GM19467 (cell line): ENCODE measurements around the gene FAM110A.
"Not testable (repeated sequence)": the region's sequence is repeated elsewhere in the genome, so short reads cannot be mapped to it uniquely, and the experiment has no call there.

ENCODE experiments used
- ATAC-seq: cut with Tn5 transposase; IDR thresholded peaks from one replicate; pipeline ENCODE4 v1.9.1; 2021; ENCODE audit warnings: mild to moderate bottlenecking, moderate library complexity; ENCODE audit not compliant: unreplicated experiment

FAM110A gene

DNA sequence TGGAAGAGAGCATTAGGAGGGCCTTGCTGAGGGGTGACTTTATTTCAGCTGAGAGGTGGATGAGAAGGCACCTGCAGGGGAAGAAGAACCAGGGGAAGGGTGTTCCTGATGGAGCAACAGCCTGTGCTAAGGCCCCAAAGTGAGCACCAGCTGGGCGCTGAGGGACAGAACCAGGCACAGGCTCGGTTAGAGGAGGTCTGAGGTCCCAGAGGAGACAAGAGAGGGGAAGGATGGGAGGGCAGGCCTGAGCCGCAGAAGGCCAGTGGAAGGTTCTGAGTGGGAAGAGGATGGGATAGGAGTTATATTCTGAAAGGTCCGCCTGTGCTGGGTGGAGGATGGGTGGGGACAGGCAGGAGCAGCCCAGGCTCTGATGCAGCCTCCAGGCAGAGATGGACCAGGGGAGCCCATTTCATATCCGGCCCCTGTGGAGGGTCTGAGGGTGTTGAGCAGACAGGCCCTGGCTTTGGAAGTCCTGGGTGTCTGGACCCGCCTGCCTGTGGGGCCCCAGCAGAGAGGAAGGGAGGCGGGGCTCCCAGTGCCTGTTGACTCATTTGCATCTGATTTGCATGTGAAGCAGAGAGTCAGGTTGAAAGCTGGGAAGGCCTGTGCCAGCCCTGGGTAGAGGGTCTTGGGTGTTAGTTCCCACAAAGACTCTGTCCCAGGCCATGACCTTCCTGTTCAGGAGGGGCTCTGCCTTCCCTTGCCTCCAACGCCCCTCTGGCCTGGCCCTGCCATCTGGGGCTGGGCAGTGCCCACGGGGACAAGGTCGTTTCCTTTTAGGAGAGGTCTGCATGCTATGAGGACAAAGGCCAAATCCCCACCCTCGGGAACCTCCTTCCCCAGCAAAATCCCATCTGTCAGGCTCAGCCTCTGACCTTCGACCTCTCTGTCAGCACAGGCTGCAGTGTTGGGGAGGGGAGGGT lies 10.6 kb upstream of the FAM110A start:
- ATAC-seq, result no peak

DNA sequence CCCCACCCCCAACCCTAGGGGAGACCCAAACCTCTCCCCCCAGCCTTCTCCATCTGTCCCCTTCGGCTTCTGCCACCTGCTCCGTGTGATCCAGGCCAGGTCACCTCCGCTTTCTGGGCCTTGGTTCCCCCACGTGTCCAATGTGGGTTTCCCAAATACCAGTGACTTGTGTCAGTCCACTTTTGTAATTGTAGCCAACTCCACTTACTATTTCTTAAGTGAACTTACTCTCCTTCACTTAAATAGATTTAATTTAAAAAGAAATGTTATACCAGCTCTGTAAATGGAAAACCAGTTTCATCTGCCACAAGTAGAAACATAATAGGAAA lies 10.0 kb upstream of the FAM110A start:
- ATAC-seq, result no peak

DNA sequence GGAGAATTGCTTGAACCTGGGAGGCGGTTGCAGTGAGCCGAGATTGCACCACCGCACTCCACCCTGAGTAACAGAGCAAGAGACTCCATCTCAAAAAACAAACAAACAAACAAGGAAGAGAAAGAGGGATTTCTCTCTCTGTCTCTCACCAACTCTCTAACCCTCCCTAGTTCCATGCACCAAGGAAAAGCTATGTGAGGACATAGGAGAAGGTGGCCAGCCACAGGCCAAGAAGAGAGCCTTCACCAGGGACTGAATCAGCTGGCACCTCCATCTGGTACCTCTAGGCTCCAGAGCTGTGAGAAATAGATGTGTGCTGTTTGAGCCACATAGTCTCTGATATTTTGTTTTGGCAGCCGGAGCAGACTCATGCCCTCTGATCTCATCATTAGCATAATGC lies 9.0 kb upstream of the FAM110A start:
- no peak for ATAC-seq

DNA sequence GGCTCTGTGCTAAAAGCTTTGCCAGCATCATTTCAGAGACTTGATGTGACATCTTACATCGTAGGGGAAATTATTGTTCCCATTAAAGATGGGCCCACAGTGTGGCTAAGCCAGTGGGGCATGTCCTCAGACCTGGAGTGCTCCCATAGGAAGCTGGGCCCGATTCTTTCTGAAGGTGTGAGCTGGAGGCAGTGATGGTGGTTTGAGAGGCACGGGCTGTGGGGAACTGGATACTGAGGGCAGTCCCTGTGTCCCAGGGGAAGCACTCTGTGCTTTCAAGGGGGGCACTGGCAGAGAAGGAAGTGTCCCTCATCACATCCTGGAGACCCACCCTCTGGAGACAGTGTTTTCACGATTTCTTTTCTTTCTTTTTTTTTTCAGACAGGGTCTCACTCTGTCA lies 8.6 kb upstream of the FAM110A start:
- ATAC-seq, result no peak

DNA sequence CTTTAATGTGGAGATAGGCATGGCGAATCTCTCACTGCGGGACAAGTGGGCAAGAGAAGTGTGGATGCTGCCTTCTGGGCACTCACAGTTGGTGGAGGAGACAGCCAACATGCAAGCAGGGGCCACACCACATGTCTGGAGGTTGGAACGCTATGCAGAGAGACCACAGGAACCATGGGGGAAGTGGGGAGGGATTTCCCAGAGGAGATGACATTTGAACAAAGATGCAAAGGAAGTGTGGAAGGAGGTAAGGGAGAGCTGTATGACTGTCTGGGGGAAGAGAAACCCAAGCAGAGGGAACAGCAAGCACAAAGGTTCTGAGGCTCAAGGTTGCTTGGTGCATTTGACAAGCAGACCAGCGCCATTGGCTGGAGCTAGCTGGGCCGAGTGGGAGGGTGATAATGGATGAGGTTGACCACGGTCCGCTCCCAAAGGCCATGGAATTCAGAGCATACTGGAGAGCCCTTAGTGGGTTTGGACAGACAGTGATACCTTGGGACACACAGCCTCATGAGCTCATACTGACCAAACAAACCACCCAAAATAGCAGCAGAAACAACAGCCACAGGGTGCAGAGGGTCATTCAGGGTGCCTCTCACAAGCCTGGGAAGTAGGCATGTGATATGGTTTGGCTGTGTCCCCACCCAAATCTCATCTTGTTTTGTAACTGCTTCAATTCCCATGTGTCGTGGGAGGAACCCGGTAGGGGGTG lies 7.6 kb upstream of the FAM110A start:
- no peak for ATAC-seq

DNA sequence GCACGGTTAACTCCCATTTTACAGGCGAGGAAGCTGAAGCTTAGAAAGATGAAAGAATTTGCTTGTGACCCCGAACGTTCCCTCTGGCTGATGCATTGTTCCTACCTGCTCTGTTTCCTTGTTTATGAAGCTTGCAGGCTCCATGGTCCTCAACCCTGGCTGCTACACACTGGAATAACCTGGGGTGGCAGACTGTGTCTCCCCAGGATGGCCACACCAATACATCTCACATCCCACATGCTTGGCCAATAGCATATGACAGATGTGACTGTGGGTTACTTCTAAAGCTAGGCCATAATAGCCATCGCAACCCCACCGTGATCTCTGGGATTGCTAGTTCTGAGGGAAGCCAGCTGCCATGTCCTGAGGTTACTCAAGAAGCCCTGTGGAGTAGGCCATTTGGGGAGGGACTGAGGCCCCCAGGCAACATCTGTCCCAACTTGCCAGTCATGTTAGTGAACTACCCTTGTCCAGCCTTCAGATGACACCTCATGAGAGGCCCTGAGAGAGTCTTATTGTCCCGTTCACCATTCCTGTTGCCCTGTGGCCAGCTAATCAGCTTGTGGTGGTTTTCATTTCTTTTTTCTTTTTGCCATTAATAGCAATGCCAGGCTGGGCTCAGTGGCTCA lies 6.7 kb upstream of the FAM110A start:
- ATAC-seq, result no peak

DNA sequence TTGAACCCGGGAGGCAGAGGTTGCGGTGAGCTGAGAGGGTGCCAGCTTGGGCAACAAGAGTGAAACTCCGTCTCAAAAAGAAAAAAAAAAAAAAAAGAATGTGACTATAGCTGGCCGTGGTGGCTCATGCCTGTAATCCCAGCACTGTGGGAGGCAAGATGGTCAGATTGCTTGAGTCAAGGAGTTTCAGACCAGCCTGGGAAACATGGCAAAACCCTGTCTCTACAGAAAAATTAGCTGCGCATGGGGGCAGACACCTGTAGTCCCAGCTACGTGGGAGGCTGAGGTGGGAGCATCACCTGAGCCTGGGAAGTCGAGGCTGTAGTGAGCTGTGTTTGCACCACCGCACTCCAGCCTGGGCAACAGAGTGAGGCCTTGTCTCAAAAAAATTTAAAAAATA lies 5.5 kb upstream of the FAM110A start:
- not testable (repeated sequence) for ATAC-seq

DNA sequence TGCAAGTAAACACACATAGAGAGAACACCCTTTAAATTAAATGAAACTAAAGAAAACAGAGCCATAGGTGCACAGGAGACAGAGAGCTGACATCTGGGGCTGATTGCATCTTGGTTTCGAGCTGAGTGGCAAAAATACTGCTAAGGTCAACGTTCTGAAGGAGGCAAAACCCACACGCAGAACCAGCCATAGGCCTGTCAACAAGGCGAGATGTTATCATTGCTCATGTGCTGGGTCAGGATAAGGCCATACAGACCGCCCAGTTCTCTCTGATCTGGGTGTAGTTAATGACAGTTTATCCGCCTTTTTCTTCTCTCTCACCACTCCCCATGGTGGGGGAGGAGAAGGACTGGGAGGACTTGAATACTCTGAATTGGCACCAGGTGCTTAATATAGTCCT lies 4.5 kb upstream of the FAM110A start:
- ATAC-seq, result no peak

DNA sequence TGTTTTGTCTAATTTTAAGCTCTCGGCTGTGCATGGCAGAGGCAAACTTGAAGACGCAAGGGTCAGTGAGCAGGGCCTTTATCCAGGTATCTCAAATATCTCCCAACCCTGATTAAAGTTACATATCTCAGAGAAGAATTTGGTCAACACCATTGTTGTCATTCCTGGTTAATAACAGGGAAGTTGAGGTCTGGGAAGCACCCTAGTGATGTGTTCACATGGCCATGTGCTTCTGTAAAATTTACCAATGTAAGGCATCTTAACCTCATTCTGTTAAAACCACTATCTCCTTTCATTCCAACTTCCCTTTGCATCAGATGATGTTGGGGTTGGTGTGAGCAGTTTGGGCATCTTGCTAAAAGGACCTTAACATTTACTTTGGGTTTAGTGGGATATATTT lies 4.0 kb upstream of the FAM110A start:
- no peak for ATAC-seq

DNA sequence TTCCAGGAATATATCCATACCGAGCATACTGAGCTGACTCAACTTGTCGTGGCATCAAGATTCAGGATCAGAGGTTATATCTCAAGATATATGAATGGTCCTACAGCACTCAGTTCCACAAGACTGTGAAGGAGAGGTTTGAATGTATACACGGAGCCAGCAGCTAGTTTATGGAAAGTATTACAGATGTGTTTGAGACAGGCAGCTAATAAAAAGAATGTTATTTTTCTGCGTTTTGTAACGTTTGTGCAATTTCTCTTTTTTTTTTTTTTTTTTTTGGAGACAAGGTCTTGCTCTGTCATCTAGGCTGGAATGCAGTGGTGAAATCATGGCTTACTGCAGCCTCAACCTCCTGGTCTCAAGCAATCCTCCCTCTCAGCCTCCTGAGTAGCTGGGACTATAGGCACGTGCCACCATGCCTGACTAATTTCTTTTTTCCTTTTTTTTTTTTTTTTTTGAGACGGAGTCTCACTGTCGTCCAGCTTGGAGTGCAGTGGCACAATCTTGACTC lies 3.4 kb upstream of the FAM110A start:
- no peak for ATAC-seq

DNA sequence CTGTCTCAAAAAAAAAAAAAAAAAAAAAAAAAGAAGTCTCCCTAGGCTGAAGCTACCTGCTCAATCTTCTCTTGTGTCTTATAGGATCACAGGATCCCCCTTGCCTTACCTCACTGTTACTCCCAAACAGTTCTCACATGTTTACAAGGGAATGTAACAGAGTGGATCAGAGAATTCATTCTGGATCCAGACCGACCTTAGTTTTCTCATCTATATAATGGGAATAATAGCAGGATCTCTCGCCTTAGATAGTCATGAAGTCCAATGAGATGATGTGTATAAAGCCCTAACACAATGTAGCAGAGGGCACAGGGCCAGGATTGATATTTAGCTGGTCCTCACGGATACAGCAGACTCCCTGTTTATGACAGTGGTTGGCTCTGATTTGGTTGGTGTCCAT lies 2.3 kb upstream of the FAM110A start:
- no peak for ATAC-seq

DNA sequence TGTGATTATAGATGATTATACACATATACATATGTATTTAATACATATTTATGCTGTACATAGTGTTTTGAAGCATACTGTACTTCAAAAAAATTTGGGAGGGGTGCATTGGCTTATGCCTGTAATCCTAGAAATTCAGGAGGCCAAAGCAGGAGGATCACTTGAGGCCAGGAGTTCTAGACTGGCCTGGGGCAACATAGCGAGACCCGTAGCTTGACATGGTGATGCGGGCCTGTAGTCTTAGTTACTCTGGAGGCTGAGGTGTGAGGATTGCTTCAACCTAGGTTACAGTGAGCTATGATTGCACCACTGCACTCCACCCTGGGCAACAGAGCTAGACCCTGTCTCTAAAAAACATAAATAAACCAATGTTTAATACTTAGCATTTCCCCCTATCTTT lies 1.6 kb upstream of the FAM110A start:
- no peak for ATAC-seq

DNA sequence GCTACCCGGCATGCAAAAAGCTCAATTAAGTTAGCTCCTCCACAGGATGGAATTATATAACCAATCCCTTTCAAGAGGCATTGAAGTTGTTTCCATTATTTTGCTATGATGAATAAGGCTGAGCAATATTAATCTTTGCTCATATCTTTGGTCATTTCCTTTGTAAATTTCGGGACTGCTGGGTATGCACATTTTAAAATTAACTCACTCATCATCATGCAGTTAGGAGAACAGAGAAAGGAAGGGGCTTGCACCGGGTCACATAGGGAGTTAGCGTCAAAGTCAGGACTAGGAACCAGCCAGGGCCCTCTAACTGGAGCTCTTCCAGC lies 430 bp upstream of the FAM110A start:
- ATAC-seq, result no peak

DNA sequence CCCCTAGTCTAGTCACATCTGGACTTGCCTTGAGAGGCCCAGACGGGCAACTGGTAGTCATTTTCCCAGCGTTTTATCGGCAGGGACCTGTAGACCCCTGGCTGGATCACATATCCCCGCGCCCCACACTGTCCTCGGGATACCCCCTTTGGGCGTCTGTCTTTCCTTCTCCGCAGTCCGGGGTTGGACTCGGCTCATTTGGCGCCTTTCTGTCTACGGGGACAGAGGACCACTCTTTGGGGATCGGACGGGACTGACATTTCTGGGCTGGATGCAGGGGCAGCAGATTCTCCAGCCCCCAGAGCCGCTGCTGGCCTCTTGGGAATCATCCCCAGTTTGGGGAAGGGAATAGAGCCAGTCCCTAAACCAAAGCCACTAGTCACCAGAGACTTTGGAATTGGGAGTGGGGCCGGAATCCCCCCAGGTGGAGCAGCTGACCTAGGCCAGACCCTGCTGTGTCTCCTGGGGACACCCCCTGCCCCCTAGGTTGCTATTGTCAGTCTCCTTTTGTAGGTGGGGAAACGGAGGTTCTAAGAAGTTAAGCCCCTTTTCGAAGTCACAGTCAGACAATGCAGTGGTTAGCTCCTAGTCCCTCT lies 734 bp downstream of the FAM110A start:
- no peak for ATAC-seq

DNA sequence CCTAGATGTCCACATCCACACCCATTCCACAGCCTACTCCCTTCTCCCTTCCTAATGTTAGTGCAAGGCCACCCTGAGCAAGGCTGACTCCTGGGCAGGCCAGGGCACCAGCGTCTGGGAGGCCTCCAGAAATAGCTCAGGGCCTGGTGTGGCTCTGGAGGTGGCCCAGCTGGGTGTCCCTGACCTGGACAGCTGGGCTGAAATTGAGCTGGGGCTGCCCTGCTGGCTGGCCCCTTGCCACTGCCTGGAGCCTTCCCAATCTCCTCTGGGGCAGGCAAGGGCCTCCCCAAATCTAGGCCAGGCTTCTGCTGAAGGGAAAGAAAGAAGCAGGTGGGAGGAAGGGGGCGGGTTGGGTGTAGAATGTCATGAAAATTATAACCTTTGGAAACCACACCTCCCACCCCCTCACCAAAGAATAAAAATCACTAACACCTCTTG lies 2.1 kb downstream of the FAM110A start:
- no peak for ATAC-seq

DNA sequence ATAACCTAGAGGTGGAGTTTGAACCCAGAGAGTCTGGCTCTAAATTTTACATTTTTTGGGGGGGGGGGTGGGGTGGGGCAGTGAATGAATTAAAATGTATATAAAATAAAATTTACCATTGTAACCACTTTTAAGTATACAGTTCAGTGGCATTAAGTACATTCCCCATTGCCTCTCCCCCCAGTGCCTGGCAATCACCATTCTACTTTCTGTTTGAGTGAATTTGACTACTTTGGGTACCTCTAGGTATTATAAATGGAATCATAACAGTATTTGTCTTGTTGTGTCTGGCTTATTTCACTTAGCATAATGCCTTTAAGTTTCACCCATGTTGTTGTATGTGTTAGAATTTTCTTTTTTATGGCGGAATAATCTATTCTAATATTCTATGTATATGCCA lies 2.7 kb downstream of the FAM110A start:
- no peak for ATAC-seq

DNA sequence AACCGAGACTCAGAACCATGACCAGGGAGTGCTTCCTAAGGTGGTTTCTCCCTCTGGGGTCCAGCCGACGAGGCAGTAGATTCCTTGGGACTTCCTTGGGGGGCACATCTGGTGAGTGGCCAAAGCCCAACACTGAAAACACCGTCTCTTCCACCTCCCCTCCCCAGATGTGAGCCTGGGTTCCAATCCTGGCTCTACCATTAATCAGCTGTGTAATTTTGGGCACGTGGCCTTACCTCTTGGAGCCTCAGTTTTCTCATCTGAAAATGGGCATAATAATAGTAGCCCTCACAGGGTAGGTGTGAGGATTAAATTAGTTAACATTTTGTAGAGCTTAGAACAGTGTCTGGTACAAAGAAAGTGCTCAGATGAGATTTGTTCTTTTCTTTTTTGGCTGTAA lies 5.5 kb downstream of the FAM110A start:
- ATAC-seq, result no peak

DNA sequence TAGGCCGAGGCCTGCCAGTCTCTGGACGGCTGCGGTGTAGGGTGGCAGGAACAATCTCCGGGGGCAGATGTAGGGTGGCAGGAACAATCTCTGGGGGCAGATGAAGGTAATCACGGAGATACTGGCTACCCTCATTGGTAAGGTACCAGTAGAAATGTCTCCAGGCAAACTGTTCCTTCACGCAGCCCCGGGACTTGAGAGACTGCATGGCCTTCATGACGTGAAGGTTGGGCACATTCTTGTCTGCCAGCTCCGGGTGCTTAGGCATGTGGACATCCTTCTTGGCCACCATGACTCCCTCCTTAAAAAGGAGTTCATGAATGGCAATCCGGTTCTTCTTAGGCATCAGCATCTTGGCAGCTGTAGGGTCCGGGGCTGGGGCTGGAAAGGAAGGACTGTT lies 6.1 kb downstream of the FAM110A start:
- no peak for ATAC-seq

DNA sequence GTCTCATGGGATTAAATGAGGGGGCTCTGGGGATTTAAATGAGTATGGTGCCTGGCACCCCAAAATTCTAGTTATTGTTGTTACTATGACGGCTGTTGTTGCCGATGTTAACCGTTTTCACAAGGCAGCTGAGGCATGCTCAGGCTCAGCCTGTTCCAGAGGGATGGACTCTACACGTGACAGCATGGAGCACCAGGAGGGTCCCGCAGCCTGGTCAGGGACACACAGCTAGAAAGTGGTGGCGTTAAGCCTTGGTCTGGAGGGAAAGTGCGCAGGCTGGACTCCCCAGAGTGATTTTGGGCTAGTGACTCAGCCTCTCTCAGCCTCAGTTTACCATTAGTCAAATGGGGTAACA lies 7.0 kb downstream of the FAM110A start:
- no peak for ATAC-seq

DNA sequence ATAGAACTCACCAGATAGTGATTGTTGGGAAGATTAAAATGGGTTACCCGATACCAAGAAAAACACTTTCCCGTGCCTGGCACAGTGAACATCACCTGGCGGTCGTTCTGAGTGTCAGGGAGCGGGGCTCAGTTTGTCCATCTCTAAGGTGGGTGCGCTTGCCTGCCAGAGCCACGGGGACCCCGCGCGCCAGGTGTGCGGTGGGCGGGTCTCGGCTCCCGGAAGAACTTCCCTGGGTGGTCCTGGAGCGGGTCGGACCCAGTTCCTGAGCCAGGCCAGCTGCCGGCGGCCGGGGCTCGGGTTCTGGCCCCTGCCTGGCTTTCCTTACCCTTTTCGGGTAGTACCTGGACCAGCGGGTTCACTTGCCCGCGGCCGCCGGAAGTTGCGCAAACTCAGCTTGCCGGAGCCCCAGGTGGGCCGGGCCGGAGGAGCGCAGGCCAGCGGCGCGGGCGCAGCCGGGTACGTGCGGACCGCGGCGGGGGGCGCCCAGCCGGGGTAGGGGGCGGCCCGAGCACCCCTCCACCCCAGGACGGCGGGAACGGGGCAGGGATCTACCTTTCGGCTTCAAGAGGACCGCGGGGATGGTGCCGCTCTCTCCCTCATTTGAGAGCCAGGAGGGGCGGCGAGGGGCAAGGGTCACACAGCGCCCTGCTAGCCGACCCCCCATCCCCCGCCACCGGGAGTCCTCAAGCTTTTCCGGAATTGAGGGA lies 7.5 kb downstream of the FAM110A start:
- no peak for ATAC-seq
